Panc1 (cell line): ENCODE data around the gene PTPN22.

Source experiments
- POLR2AphosphoS5 ChIP-seq: IDR thresholded peaks from 2 replicates; pipeline ENCODE4 v1.6.1; 2012; ENCODE audit warnings: mild to moderate bottlenecking, low read depth, low read length, moderate library complexity
- SIN3A ChIP-seq: IDR thresholded peaks from 2 replicates; pipeline ENCODE4 v1.6.1; 2012; ENCODE audit warnings: low read depth, mild to moderate bottlenecking, low read length, moderate library complexity, borderline replicate concordance; ENCODE audit not compliant: insufficient read depth
- TCF7L2 ChIP-seq: IDR thresholded peaks from 2 replicates; pipeline ENCODE4 v1.6.1; 2011; ENCODE audit warnings: mild to moderate bottlenecking, low read depth, low read length, inconsistent platforms
- TF ChIP-seq, protein P1 (sequence below), 2 experiments: IDR thresholded peaks; 2 replicates each; pipeline ENCODE4 v1.6.1; 2011 to 2012; ENCODE audit warnings: low read depth in 2 of 2, control low read depth in 1 of 2, low read length in 1 of 2, mild to moderate bottlenecking in 1 of 2, moderate library complexity in 1 of 2; ENCODE audit not compliant: insufficient read depth in 1 of 2
- TF ChIP-seq, protein P2 (sequence below): fragments of 450-650 bp; IDR thresholded peaks from 2 replicates; pipeline ENCODE4 v1.5.1; 2017; ENCODE audit warnings: mild to moderate bottlenecking

DNA sequence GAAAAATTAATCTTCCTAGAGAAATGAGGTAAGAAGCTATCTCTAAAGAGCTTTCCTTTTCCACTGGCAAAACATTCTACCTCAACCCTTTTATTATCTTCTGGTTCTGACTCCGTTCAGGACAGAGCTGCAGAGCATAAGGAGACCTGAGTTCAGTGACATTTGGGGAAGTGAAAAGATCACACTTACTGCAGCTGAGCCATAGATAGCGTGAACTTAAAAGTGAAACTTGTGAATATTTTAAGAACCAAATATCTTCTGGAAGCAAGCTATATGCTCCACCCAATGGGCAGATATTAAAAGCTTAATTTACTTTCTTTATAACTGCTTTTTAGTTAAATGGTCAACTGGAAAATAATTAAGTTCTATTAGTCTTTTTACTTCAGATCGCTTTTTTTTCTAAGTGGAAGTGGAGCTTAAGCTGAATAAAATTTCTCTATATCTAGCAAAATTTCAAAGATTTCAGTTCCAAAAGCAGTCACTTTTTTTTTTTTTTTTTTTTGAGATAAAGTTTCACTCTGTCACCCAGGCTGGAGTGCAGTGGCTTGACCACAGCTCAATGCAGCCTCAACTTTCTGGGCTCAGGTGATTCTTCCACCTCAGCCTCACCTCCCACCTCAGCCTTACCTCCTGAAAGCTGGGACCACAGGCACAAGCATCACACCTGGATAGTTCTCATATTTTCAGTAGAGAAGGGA is 11.9 kb downstream of the PTPN22 start:
- TF ChIP-seq, protein P1, sequence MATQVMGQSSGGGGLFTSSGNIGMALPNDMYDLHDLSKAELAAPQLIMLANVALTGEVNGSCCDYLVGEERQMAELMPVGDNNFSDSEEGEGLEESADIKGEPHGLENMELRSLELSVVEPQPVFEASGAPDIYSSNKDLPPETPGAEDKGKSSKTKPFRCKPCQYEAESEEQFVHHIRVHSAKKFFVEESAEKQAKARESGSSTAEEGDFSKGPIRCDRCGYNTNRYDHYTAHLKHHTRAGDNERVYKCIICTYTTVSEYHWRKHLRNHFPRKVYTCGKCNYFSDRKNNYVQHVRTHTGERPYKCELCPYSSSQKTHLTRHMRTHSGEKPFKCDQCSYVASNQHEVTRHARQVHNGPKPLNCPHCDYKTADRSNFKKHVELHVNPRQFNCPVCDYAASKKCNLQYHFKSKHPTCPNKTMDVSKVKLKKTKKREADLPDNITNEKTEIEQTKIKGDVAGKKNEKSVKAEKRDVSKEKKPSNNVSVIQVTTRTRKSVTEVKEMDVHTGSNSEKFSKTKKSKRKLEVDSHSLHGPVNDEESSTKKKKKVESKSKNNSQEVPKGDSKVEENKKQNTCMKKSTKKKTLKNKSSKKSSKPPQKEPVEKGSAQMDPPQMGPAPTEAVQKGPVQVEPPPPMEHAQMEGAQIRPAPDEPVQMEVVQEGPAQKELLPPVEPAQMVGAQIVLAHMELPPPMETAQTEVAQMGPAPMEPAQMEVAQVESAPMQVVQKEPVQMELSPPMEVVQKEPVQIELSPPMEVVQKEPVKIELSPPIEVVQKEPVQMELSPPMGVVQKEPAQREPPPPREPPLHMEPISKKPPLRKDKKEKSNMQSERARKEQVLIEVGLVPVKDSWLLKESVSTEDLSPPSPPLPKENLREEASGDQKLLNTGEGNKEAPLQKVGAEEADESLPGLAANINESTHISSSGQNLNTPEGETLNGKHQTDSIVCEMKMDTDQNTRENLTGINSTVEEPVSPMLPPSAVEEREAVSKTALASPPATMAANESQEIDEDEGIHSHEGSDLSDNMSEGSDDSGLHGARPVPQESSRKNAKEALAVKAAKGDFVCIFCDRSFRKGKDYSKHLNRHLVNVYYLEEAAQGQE (IDR thresholded peaks at IDR 0.05; ENCODE audit: insufficient read depth in 1 of 2, low read depth in 2 of 2, low read length in 1 of 2) = no peak
- TF ChIP-seq, protein P2, sequence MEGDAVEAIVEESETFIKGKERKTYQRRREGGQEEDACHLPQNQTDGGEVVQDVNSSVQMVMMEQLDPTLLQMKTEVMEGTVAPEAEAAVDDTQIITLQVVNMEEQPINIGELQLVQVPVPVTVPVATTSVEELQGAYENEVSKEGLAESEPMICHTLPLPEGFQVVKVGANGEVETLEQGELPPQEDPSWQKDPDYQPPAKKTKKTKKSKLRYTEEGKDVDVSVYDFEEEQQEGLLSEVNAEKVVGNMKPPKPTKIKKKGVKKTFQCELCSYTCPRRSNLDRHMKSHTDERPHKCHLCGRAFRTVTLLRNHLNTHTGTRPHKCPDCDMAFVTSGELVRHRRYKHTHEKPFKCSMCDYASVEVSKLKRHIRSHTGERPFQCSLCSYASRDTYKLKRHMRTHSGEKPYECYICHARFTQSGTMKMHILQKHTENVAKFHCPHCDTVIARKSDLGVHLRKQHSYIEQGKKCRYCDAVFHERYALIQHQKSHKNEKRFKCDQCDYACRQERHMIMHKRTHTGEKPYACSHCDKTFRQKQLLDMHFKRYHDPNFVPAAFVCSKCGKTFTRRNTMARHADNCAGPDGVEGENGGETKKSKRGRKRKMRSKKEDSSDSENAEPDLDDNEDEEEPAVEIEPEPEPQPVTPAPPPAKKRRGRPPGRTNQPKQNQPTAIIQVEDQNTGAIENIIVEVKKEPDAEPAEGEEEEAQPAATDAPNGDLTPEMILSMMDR = no peak
- TF ChIP-seq POLR2AphosphoS5 (no peak), SIN3A (no peak), TCF7L2 (no peak)
